Cardiac muscle cell (in vitro differentiated cells and primary cell): Measurements from ENCODE around the gene RGPD6. TPM values are rescaled to one million over a fixed set of nuclear protein-coding genes. Genes with fewer than 3 reads are reported as not detected.
"Not testable (repeated sequence)": the region's sequence is repeated elsewhere in the genome, so short reads cannot be mapped to it uniquely, and the experiment has no call there.

ENCODE experiments used
- DNase-seq, 2 donors: peaks; one replicate each; pipeline versions ENCODE4 v3.0.0 to v3.0.0-alpha.2; 2010 to 2017; ENCODE audit warnings: low read depth in 1 of 2, low spot score in 1 of 2
- H3K27ac ChIP-seq: fragments of 200-600 bp; sonication (generic); 2 replicates; pipeline ENCODE4 v1.5.1; 2016
- H3K27me3 ChIP-seq: fragments of 200-600 bp; sonication (generic); 2 replicates; pipeline ENCODE4 v1.6.0; 2016; ENCODE audit warnings: control low read depth
- H3K36me3 ChIP-seq: fragments of 200-600 bp; sonication (generic); 2 replicates; pipeline ENCODE4 v1.5.1; 2016; ENCODE audit warnings: control low read depth
- H3K4me1 ChIP-seq: fragments of 200-600 bp; sonication (generic); 2 replicates; pipeline ENCODE4 v1.8.1; 2017; ENCODE audit warnings: low read depth, mild to moderate bottlenecking, mixed run types
- H3K4me3 ChIP-seq: fragments of 200-600 bp; sonication (generic); 2 replicates; pipeline ENCODE4 v1.5.1; 2016; ENCODE audit warnings: mild to moderate bottlenecking
- H3K9me3 ChIP-seq: fragments of 200-600 bp; sonication (generic); 2 replicates; pipeline ENCODE4 v1.5.1; 2017; ENCODE audit warnings: low read depth, mild to moderate bottlenecking, control low read depth
- polyA plus RNA-seq: library from polyadenylated mRNA; unstranded; fragments of >200 nt; fragmentation: Nextera tagmentation; extraction: Ambion mirVana; gene quantifications from 2 replicates; pipeline ENCODE4 v1.2.1, GENCODE V29; 2016
- total RNA-seq: library from RNA; depleted of rRNA; stranded (reverse); fragments of >200 nt; gene quantifications from 2 replicates; pipeline ENCODE4 v1.2.3, GENCODE V29; 2016

The RGPD6 gene
- total RNA-seq: 33.9 and 59.7 TPM in 2 replicates
- 28.5 and 36.1 TPM in 2 replicates for polyA plus RNA-seq

DNA sequence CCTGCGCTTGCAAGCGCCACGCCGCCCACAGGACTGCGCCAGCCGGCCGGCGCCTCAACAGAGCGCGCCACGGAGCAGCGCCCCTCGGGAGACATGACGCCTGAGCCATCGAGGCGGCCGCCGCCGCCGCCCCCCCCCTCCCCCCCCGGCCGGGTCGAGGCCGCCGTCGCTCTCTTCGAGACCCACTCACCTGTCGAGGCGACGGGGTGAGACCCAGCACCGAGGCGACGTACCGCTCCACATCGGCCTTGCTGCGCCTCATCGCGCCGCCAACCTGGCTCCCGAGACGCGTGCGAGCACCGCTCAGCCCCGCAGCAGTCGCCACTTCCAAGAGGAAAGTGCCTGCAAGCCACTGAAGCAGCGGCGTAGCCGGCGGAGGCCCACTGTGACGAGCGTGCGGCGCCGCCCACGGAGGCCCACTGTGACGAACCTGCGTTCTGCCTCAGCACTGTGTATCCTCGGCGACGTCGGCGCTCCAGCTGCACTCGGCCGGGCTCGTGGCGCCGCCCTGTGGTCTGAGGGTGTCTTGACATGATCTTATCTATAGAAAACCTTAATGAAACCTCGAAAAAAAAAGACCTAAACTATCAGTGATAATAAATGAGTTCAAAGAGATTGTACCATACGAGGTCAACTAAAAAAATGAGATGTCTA, at the start of gene RGPD6:
Gene RGPD6, minus strand, starts transcription at position 460 of the 654 bp plus-strand sequence. Its CDS starts 198 bp downstream, at position 262.
- H3K4me3 ChIP-seq, H3K4me1 ChIP-seq, H3K36me3 ChIP-seq, DNase-seq, H3K9me3 ChIP-seq, H3K27ac ChIP-seq, H3K27me3 ChIP-seq: not testable (repeated sequence)

DNA sequence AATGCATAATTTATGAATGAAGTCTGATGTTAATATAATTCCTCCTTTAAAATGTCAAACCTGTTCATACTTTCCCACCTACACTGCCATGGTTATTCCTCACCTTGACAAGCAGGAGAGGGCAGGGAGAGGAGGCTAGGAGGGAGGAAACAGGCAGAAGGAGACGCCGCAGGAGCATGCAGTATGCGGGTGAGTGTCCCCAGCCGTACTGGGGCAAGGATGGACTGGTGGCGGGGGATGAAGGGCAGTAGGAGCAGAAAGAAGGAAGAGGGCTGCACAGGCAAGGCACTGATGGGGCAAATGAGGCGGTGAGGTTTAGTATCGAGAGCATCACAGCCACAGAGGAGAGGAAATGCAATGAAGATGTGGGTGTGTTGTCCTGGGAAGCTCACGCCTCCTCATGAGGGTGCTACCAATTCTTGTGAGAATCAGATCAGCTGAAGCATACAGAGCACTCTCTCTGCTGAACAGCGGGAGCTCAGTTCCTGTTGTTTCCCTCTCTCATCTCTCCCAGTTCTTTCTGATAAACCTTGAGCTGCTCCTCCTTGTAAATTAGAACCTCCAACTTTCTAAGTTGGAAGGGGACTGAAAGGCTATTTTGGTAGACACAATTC, 42.4 kb upstream of the RGPD6 start:
- not testable (repeated sequence) for H3K4me3 ChIP-seq, DNase-seq, H3K9me3 ChIP-seq, H3K36me3 ChIP-seq, H3K27ac ChIP-seq, H3K27me3 ChIP-seq, H3K4me1 ChIP-seq

DNA sequence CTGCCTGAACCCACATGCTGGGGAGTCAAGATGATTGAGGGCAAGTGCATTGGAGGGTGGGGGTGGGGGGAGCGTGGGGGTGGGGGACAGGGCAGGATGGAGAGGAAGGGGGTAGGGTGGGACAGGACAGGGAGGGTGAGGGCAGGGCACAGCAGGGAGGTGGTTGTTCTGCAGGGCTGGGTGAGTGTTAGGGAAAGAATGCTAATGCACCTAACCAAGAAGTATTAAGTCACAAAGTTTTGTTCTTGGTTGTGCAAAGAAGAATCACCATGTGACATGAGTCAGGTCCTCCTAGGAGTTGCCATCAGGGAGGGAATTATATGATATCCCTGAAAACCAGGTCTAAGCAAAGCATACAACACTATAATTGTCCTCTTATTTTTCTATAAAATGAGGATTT, 36.9 kb upstream of the RGPD6 start:
- DNase-seq, H3K4me1 ChIP-seq, H3K36me3 ChIP-seq, H3K27me3 ChIP-seq, H3K27ac ChIP-seq, H3K9me3 ChIP-seq, H3K4me3 ChIP-seq: not testable (repeated sequence)

DNA sequence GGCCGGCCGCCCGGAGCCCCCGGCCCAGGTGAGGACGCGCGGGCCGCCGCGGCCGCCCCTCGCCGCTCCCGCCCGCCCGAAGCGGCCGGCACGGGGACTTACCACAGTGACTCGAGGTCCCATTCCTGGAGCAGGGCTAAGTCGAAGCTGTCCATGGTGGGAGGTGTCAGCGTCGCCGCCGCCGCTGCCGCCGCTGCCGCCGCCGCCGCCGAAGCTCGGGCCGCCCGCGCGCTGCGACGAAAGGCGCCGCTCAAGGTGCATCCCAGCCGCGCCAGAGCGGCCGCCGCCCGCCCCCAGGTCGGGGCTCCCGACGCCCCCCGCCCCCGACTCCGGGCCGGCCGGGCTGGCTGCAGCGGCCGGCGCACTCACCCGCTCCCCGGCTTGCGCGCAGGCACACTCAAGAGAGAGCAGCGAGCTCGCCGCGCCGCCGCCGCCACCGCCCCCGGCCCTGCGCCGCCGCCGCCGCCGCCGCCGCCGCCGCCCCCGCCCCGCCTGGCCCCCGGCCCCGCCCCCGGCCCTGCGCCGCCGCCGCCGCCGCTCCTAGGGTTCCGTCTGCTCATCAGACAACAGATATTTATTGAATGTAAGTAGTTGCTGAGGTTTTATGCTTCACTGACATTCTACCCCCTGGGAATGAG, 33.7 kb upstream of the RGPD6 start:
- H3K4me3 ChIP-seq: peak overlapping the region; percentile 20
- not testable (repeated sequence) for H3K36me3 ChIP-seq, H3K9me3 ChIP-seq, H3K4me1 ChIP-seq, H3K27ac ChIP-seq, H3K27me3 ChIP-seq
- DNase-seq: peak in 1 of 2 donors; percentile 32

DNA sequence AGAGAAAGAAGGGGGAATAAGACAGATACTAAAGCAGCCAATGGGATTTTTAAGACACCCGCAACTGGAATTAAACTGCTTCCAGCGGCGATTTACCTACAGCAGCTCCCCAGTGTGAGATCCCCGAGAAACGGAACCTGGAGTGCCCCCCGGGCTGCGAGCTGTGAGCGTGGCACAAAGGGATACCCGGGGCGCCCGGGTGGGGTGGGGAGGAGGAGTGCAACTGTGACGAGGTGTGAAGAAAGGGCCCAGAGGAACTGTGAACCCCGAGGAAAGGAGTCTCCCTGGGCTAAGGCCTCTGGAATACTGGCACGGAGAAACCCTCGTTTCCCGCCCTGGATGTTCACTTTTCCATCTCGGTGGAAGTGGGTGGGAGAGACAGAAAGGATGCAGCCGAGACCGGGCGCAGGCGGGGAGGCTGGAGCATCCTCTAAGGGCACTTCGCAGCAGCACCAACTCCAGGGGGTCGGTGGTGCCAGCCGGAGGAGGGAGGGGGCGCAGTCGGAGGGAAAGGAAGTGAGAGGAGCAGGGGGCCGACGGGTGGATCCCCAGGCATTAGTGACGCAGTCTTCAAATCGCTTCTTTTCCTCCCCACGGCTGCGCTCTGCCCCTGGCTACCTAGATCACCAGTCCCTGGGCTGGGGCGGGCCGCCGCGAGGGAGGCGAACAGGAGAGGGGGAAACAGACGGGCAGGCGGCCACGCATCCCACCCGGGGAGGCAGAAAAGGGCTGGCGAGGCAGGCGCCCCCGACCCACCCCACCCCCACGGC, 33.0 kb upstream of the RGPD6 start:
- H3K27ac ChIP-seq, H3K9me3 ChIP-seq, H3K4me1 ChIP-seq, H3K27me3 ChIP-seq, H3K36me3 ChIP-seq, DNase-seq: not testable (repeated sequence)
- peak overlapping the region; percentile 20 for H3K4me3 ChIP-seq

DNA sequence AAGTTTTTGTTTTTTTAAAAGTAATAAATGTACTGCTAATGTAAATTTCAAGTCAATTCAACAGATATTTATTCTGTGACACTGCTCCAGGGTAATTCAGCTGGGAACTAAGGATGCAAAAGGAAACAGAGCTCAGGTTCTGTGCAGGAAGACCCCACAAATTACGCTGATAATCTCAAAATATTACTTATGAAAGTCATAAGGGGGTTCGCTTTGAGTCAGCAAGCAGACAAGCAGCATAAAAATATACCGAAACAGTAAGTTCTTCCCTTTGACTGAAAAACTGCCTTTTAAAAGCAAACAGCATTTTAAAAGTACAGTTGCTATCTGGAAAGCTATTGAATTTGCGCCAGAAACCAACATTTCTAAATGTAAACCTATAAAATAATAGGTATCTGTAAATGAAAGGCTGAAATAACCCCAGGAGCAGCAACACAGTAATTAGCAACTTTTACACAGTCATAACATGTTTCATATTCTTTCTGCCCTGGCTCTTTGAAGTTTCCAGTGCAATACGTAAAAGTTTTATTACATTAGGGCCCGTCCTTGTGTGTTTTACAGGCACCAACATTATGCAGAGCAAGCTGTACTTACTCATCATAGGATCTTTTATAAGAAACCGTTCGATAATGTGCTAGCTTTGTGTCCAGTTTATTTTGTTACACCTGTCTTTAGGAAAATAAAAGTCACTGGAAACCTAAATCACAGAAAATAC, 31.9 kb upstream of the RGPD6 start:
- DNase-seq, H3K9me3 ChIP-seq, H3K27ac ChIP-seq, H3K27me3 ChIP-seq, H3K4me3 ChIP-seq, H3K36me3 ChIP-seq, H3K4me1 ChIP-seq: not testable (repeated sequence)

GRCh38 chr2:110605057-110605456, 28.0 kb upstream of the RGPD6 start:
- H3K9me3 ChIP-seq, H3K4me1 ChIP-seq, H3K27ac ChIP-seq, H3K4me3 ChIP-seq, H3K27me3 ChIP-seq, H3K36me3 ChIP-seq, DNase-seq: not testable (repeated sequence)

- not testable (repeated sequence) for H3K36me3 ChIP-seq, H3K9me3 ChIP-seq, DNase-seq, H3K27ac ChIP-seq, H3K27me3 ChIP-seq, H3K4me3 ChIP-seq, H3K4me1 ChIP-seq
Observed at GRCh38 chr2:110603917-110604591, 27.0 kb upstream of the RGPD6 start.

GRCh38 chr2:110602139-110602538, 25.1 kb upstream of the RGPD6 start:
- not testable (repeated sequence) for H3K27me3 ChIP-seq, H3K4me3 ChIP-seq, H3K36me3 ChIP-seq, H3K9me3 ChIP-seq, DNase-seq, H3K4me1 ChIP-seq, H3K27ac ChIP-seq

DNA sequence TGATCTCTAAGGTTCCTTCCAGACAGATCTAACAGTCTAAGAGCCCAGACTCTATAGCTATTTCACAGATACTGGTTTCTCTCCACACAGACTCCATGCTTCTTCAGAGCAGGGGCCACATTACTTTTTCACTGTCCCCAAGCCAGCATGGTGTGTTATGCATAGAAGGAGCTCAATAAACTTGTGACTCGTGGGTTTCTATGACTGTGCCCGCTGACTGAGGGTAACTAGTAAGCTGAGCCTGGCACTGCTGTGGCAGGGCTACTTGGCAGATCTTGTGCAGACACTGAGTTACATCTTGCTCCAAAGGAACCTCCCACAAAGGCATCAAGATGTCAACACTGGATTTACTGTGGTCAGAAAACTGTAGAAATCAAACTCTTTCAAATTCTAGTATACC, 15.0 kb upstream of the RGPD6 start:
- not testable (repeated sequence) for H3K9me3 ChIP-seq, H3K27ac ChIP-seq, DNase-seq, H3K4me3 ChIP-seq, H3K4me1 ChIP-seq, H3K27me3 ChIP-seq, H3K36me3 ChIP-seq

- DNase-seq, H3K27me3 ChIP-seq, H3K4me3 ChIP-seq, H3K9me3 ChIP-seq, H3K36me3 ChIP-seq, H3K27ac ChIP-seq, H3K4me1 ChIP-seq: not testable (repeated sequence)
Observed at GRCh38 chr2:110589677-110590330, 12.8 kb upstream of the RGPD6 start.

DNA sequence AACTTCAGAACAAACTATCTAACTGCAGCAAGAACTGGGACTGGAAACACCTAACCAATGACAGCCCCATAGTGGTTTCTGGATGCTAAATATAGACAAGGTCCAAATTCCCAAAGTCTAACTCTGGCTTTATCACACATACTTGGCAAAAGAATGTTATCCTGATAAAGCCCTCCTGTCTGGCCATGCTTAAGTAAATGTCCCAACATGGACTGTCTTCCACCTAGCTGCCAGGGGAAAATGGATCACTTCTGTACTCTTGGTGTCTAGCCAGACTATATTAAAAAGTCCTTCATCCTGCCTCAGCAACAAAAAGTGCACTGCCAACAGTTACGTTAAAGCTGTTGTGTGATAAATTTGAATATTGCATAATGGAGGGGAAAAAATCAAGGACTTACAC, 11.5 kb upstream of the RGPD6 start:
- H3K9me3 ChIP-seq, DNase-seq, H3K36me3 ChIP-seq, H3K4me3 ChIP-seq, H3K27me3 ChIP-seq, H3K27ac ChIP-seq, H3K4me1 ChIP-seq: not testable (repeated sequence)
